ENCODE data around the gene FAM153A. TPM values are rescaled to one million over a fixed set of nuclear protein-coding genes. Genes with fewer than 3 reads are reported as not detected.
A peak's percentile ranks its signal among the peaks of the same experiment; 100 is the strongest.
"Not testable (repeated sequence)": the region's sequence is repeated elsewhere in the genome, so short reads cannot be mapped to it uniquely, and the experiment has no call there.

Gene FAM153A
- total RNA-seq, 1 donor from 2014 or later: 3.5 TPM

- intact Hi-C loops (cut with micrococcal nuclease); DNase-seq; ATAC-seq: not testable (repeated sequence)
Measured at GRCh38 chr5:177763737-177764508, 18.8 kb downstream of the FAM153A start.

GRCh38 chr5:177760954-177761353 is 21.7 kb downstream of the FAM153A start:
- DNase-seq; intact Hi-C loops (cut with micrococcal nuclease); ATAC-seq: not testable (repeated sequence)

- DNase-seq; intact Hi-C loops (cut with micrococcal nuclease); ATAC-seq: not testable (repeated sequence)
Measured at GRCh38 chr5:177747354-177747753, 35.3 kb downstream of the FAM153A start.

- intact Hi-C loops (cut with micrococcal nuclease); DNase-seq: not testable (repeated sequence)
- peak; percentile 20 for ATAC-seq
Measured at GRCh38 chr5:177724858-177725257, 57.8 kb downstream of the FAM153A start.

GRCh38 chr5:177723831-177724485 is 58.7 kb downstream of the FAM153A start:
- ATAC-seq; DNase-seq; intact Hi-C loops (cut with micrococcal nuclease): not testable (repeated sequence)

- DNase-seq; ATAC-seq; intact Hi-C loops (cut with micrococcal nuclease): not testable (repeated sequence)
Measured at GRCh38 chr5:177722829-177723228, 59.9 kb downstream of the FAM153A start.

GRCh38 chr5:177719989-177720388 is 62.7 kb downstream of the FAM153A start:
- DNase-seq; intact Hi-C loops (cut with micrococcal nuclease); ATAC-seq: not testable (repeated sequence)

- ATAC-seq; DNase-seq; intact Hi-C loops (cut with micrococcal nuclease): not testable (repeated sequence)
Measured at GRCh38 chr5:177715423-177715822, 67.3 kb downstream of the FAM153A start.

GRCh38 chr5:177696100-177696499 is 86.6 kb downstream of the FAM153A start:
- DNase-seq; intact Hi-C loops (cut with micrococcal nuclease); ATAC-seq: not testable (repeated sequence)

- DNase-seq; intact Hi-C loops (cut with micrococcal nuclease); ATAC-seq: not testable (repeated sequence)
Measured at GRCh38 chr5:177695356-177695930, 87.3 kb downstream of the FAM153A start.

GRCh38 chr5:177694518-177694835 is 88.2 kb downstream of the FAM153A start:
- DNase-seq; intact Hi-C loops (cut with micrococcal nuclease); ATAC-seq: not testable (repeated sequence)

GRCh38 chr5:177693671-177694517 is 88.8 kb downstream of the FAM153A start:
- DNase-seq (peak; percentile 73), ATAC-seq (peak; percentile 81)
- intact Hi-C loops (cut with micrococcal nuclease): not testable (repeated sequence)

GRCh38 chr5:177692969-177693368 is 89.7 kb downstream of the FAM153A start:
- ATAC-seq; DNase-seq; intact Hi-C loops (cut with micrococcal nuclease): not testable (repeated sequence)

- ATAC-seq; intact Hi-C loops (cut with micrococcal nuclease); DNase-seq: not testable (repeated sequence)
Measured at GRCh38 chr5:177692507-177692906, 90.2 kb downstream of the FAM153A start.

GRCh38 chr5:177689011-177689610 is 93.6 kb downstream of the FAM153A start:
- intact Hi-C loops (cut with micrococcal nuclease); DNase-seq; ATAC-seq: not testable (repeated sequence)

GRCh38 chr5:177688091-177688490 is 94.6 kb downstream of the FAM153A start:
- DNase-seq; intact Hi-C loops (cut with micrococcal nuclease); ATAC-seq: not testable (repeated sequence)

- DNase-seq; ATAC-seq; intact Hi-C loops (cut with micrococcal nuclease): not testable (repeated sequence)
Measured at GRCh38 chr5:177681920-177682319, 100.8 kb downstream of the FAM153A start.

Data from left ventricle myocardium superior (tissue), 1 donor.